HG02798 (cell line): Measurements from ENCODE around the gene IMMT.

Experiments used
- ATAC-seq: cut with Tn5 transposase; IDR thresholded peaks from one replicate; pipeline ENCODE4 v1.9.1; 2021; ENCODE audit warnings: mild to moderate bottlenecking; ENCODE audit not compliant: unreplicated experiment, poor library complexity

Gene IMMT

DNA sequence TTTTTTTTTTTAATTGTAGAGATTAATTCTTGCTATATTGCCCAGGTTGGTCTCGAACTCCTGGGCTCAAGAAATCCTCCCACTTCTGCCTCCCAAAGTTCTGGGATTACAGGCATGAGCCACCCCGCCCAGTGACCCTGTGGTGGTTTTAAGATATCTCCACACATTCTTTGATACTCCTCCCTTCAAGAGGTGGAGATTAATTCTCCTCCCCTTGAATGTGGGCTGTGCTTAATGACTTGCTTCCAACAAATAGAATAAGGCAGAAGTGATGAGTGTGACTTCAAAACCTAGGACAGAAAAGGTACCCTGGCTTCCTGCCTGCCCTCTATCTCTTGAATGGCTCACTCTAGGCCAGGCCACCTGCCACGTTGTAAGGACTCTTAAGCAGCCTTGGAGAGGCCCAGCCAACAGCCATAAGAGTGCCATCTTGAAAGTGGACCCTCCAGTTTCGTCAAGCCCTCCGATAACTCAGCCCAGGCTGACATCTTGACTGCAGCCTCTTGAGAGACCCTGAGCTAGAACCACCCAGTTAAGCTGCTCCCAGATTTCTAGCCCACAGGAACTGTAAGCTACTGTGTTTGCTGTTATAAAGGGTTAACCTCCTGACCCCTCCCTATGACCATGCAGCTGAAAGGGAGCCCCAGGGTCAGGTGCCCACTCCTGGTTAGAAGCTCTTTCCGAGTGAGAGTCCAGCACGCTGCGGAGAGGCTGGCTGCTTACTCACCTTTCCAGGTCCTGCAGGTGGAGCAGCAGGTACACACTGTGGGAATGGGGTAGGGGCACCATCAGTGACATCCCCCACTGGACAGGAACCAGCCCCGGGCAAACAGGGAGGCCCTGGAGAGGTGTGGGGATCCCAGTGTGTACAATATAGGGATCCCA is 31.6 kb upstream of the IMMT start:
- ATAC-seq, result no peak

- no peak for ATAC-seq
Measured at GRCh38 chr2:86226070-86226469, 30.8 kb upstream of the IMMT start.

- peak; percentile 59 for ATAC-seq
Measured at GRCh38 chr2:86225581-86225980, 30.3 kb upstream of the IMMT start.

GRCh38 chr2:86224645-86225355 is 29.5 kb upstream of the IMMT start:
- ATAC-seq, result no peak

DNA sequence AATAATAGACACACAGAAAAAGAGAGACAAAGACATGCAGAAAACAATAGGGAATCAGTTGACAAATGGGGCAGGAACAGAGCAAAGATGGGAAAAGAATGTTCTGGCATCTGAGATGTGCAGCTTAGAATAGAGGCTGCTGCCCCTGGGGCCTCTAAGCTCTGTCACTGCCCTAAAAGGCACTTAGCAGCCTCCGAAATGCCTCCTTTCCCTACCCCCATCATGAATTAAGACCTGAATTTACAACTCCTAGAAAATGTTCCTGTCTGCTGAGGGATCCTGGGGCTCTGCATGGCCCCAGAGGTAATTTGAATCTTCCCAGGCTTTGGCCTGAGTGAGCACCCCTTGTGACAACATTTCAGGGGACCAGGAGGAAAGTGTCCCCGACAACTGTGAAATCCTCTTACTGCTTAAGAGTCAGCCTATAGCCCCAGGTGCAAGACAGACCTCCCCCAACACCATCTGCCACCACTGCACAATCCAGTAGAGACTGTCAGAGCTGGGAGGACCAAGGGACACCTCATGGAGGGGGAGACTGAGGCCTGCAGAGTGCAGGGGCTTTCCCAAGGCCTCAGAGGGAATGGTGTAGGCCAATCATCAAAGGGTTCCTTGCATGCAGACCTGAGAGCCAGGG is 28.8 kb upstream of the IMMT start:
- ATAC-seq, result no peak

DNA sequence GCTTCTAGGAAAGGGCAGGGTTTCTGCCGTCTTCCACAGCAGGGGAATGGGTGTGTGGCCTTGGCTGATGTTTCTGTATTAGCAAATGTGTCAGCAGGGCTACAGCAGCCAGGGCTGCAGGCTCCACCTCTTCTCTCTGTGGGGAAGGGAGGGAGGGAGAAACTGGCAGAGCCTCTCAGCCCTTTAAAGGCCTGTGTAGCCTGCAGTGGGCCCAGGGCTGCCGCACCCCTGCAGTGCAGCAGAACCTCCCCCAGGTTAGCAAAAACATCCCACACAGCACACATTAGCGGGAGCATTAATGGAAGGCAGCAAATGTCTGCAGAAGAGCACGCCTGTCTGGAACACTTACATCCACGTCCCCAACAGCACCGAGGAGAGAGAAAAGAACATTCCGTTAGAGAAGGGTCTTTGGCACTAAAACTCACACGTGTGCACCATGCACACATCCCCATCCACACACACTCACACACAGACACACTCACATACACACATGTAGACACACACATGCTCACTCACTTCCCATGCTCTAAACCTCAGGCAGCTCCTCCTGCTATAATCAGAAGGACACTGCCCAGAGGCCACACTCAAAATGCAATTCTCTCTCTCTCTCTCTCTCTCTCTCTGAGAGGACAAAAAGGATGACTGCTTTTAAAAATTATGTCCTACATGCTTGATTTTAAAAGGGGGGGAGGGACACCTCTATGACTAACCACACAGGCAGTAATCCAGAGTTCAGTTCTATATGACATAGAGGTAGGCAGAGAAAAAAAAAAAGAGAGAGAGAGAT is 28.1 kb upstream of the IMMT start:
- ATAC-seq, result no peak

DNA sequence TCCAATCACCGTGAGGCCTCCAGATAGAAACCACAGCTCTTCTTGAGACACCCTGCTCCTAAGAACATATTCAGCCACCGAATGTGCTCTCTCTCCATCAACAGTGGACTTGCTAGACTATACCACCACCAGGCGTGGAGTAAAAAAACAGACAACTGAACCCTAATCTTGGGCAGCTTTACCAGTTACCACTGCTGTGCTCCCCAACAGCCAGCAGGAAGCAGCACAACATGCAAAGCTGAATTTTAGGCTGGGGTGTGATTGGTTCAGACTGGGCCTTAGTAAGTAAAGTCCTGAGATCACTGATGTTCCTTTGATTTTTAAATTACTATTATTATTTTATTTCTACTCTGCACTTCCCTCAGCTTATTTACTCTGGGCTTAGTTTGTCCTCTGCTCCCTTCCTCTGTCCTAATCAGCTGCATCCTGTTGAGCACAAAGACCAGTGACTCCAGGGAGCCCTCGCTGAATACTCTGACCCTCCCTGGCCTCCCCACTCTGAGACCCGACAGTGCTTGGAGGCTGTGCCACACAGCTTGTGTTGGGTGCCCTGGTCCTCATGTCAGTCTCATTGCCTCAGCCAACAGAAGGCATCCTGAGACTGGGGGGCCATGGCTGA is 25.9 kb upstream of the IMMT start:
- ATAC-seq, result peak; percentile 65

GRCh38 chr2:86219896-86220295 is 24.6 kb upstream of the IMMT start:
- ATAC-seq, result no peak

- no peak for ATAC-seq
Measured at GRCh38 chr2:86218124-86218523, 22.9 kb upstream of the IMMT start.

GRCh38 chr2:86216575-86217555 is 21.6 kb upstream of the IMMT start:
- no peak for ATAC-seq

DNA sequence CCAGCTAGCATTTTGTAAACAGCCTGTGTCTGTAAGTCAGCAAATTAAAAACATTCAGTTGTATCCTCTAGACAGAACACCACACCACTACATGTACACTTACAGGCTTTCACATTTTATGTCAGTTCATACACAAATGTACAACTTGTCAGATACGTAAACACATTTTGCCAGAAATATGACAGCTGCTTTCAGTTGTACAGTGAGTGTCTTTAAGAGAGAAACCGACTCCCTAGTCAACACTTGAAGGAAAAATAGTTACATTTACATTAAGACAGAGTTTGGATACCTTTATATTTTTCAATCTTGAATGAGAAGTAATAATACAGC is 19.2 kb upstream of the IMMT start:
- no peak for ATAC-seq

DNA sequence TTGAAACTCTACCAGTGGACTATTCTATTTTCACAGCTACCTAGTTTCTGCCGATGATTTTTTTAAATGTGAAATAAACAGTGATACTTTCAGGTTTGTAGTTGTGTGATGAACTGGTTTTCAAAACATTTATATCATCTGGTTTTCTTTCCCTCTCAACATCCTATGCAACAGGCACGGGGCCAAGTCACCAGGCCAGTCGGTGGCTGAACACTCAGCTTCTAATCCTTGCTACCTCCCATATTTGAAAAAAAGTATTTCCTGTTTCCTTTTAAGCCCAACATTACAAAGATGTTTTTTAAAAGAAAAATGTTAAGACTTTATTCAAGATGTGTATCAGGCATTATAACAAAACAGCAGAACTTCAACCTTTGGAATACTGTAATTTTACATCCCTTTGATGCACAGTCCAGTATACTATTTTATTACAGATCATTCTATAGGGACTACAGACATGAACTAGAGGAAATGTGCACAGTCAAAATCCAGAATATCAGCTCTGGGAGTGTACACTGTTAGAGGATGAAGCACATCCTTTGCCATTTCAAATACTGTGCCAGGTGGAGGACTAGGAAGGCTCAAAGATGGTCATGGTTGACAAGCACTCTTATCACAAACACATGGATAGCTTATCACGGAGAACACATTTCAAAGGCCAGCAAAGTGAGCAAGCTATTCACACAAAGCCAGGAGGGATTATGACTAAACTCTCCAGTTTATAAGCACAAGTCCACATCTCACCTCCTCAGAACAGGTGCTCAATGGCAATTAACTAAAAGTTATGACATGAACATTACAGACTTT is 18.6 kb upstream of the IMMT start:
- no peak for ATAC-seq

GRCh38 chr2:86213056-86213455 is 17.8 kb upstream of the IMMT start:
- ATAC-seq, result no peak

DNA sequence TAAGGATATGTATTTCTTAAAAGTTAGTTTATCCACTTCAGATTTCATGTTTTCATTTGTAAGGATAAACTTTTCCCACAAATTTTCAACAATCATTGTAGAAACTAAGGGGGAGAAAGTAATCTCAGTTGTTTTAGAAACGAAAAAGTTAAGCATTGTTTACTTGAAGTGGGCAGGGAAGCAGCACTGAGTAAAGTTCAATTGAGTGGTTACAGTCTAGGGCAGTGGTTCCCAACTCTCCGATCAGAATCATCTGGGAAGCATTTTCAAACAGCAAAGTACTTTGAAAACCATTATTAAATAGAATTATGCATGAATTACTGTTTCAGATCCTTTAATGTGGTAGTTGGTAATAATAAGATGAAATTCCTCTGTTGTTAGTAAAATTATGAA is 16.5 kb upstream of the IMMT start:
- no peak for ATAC-seq

DNA sequence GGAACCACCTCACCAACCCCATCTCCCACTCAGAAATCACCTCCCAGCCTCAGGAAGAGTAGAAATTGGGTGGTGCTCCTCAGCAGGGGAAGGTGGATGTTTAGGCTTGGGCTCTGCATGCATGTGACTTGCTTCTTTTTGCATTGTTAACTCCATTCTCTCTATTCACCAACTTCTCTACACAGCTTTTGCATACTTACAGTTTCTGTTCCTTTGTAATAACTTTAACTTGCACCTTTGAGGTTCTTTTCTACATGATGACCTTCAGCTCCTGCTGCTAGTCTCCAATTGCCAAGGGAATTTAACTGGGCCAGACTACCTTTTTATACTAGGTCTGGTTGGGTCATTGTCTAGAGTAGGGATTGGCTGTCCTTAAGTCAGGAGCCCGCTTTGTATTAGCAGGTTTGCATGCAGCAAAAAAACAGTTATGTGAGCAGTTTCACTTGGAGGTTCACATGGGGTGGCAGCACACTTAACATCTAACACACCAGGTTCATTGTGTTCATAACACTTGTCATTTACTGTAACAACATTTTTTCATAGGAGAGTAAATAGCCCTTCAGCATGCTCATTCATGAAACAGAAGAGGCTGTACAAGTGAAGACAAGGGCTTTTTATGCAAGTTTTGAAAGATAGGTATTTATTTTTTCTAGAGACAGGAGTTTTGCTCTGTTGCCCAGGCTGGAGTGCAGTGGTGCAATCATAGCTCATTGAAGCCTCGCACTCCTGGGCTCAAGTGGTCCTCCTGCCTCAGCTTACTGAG is 16.0 kb upstream of the IMMT start:
- ATAC-seq, result peak; percentile 39

- no peak for ATAC-seq
Measured at GRCh38 chr2:86204458-86204857, 9.2 kb upstream of the IMMT start.

DNA sequence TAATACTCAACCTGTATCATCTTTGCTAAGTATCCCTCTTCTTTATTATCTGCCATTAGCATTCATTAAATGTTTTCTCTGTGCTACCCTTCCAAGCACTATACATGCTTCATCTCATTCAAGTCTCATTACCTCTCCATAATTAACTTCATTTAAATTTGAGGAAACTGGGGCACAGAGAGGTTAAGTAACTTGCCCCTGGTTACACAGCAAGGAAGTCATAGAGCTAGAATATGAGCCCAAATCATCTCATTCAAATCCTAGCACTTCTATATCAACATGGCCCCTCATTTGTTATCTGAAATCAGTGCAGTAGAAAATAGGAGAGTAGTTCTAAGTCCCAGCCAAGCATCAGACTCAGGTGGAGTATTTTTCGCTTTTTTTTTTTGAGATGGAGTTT is 8.4 kb upstream of the IMMT start:
- ATAC-seq, result no peak

DNA sequence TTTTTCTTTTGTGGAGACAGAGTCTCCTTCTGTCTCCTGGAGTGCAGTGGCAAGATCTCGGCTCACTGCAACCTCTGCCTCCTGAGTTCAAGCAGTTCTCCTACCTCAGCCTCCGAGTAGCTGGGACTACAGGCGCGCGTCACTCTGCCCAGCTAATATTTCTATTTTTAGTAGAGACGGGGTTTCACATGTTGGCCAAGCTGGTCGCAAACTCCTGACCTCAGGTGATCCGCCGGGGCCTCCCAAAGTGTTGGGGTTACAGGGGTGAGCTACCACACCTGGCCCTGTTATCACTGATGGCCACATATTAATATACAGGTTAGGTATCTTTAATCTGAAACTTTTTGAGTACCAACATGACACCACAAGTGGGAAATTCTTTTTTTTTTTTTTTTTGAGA is 7.4 kb upstream of the IMMT start:
- no peak for ATAC-seq
